BLaER1 treated with 17β-estradiol and CSF1 and Interleukin-3, amounts not matched to agents 10 nM and 100 nM (cell line): Measurements from ENCODE around the gene FKBP8.
A peak's percentile ranks its signal among the peaks of the same experiment; 100 is the strongest.

Experiments
- H3K27ac ChIP-seq, 11 experiments: shearing (Covaris generic); formaldehyde crosslinking; 2 replicates each; pipeline ENCODE4 v1.8.1; 2022
- H3K27me3 ChIP-seq, 11 experiments: shearing (Covaris generic); formaldehyde crosslinking; 2 replicates each; pipeline ENCODE4 v1.8.1; 2022
- H3K36me3 ChIP-seq, 11 experiments: shearing (Covaris generic); formaldehyde crosslinking; 2 replicates each; pipeline ENCODE4 v1.8.1; 2022
- H3K4me1 ChIP-seq, 10 experiments: shearing (Covaris generic); formaldehyde crosslinking; 2 replicates each; pipeline ENCODE4 v1.8.1; 2022
- H3K4me2 ChIP-seq, 11 experiments: shearing (Covaris generic); formaldehyde crosslinking; 2 replicates each; pipeline ENCODE4 v1.8.1; 2022
- H3K4me3 ChIP-seq, 10 experiments: shearing (Covaris generic); formaldehyde crosslinking; 2 replicates each; pipeline ENCODE4 v1.8.1; 2022
- H3K9ac ChIP-seq, 11 experiments: shearing (Covaris generic); formaldehyde crosslinking; 2 replicates each; pipeline ENCODE4 v1.8.1; 2022
- H3K9me3 ChIP-seq, 11 experiments: shearing (Covaris generic); formaldehyde crosslinking; replicated peaks in 1 of 11; 2 replicates each; pipeline ENCODE4 v1.8.1; 2022
- H4K20me1 ChIP-seq, 11 experiments: shearing (Covaris generic); formaldehyde crosslinking; 2 replicates each; pipeline ENCODE4 v1.8.1; 2022
- Cebpa-rat ChIP-seq, 11 experiments: shearing (Covaris generic); IDR thresholded peaks; 2 replicates each; pipeline ENCODE4 v1.8.1; 2022

FKBP8 gene

DNA sequence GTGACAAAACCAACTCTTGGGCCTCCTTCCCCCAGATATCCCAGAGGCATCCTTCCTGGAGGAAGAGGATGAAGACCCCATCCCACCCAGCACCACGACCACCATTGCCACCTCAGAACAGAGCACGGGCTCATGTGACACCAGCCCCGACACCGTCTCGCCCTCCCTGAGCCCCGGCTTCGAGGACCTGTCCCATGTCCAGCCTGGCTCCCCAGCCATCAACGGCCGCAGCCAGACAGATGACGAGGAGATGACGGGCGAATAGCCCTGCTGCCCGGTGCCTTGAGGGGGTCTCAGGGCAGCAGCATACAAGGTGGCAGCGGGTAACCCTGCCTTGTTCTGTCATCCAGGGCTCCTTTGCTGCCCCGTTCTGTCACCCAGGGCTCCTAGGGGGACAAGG is 25.0 kb upstream of the FKBP8 start:
- peaks cover 11 to 19% (median 16%) of the 10 kb centered on the region in 11 experiments; a peak in 21 of 22 replicates for H4K20me1 ChIP-seq
- no peak overlapping the region for H3K9ac ChIP-seq
- H3K27ac ChIP-seq = no peak overlapping the region
- peaks cover 66 to 81% (median 76%) of the 10 kb centered on the region in 11 experiments for H3K36me3 ChIP-seq
- no peaks in the 10 kb centered on the region for H3K27me3 ChIP-seq
- H3K4me2 ChIP-seq = no peak overlapping the region
- no peak for TF ChIP-seq Cebpa-rat (IDR thresholded peaks at IDR 0.05)
- H3K4me1 ChIP-seq = peaks cover 9 to 18% (median 16%) of the 10 kb centered on the region in 10 experiments
- H3K9me3 ChIP-seq = no peaks in the 10 kb centered on the region
- no peak overlapping the region for H3K4me3 ChIP-seq

DNA sequence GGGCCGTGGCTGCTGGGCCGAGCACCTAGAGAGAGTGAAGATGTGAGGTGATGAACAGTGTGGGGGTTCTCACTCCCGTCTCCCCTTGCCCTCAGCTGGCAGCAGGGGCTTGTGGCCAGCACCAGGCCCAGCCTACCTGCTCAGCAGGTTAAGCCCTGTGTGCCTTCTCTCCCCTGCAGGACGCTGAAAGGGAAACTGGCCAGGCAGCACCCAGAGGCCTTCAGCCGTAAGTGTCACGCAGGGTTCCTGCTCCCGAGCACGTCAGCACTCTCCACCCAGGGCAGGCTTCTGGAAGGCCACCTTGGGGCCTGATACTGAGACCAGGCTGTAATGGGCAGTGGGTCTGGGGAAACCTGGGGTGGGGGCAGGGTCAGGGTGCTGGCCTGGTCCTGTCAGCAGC is 23.6 kb upstream of the FKBP8 start:
- Histone ChIP-seq H3K27me3 (no peaks in the 10 kb centered on the region), H3K9me3 (no peaks in the 10 kb centered on the region), H3K36me3 (peaks cover 77 to 86% (median 82%) of the 10 kb centered on the region in 11 experiments), H3K27ac (no peak overlapping the region), H4K20me1 (peaks cover 0 to 11% (median 2%) of the 10 kb centered on the region in 11 experiments; a peak in 12 of 22 replicates), H3K4me1 (peaks cover 0 to 9% (median 6%) of the 10 kb centered on the region in 10 experiments; a peak in 14 of 20 replicates), H3K4me2 (no peak overlapping the region), H3K4me3 (no peak overlapping the region), H3K9ac (0 out of 22 replicates have a peak overlapping the region, but pooled peaks of 1 of the 11 experiments have one; percentile 2)
- no peak for TF ChIP-seq Cebpa-rat (IDR thresholded peaks at IDR 0.05)

DNA sequence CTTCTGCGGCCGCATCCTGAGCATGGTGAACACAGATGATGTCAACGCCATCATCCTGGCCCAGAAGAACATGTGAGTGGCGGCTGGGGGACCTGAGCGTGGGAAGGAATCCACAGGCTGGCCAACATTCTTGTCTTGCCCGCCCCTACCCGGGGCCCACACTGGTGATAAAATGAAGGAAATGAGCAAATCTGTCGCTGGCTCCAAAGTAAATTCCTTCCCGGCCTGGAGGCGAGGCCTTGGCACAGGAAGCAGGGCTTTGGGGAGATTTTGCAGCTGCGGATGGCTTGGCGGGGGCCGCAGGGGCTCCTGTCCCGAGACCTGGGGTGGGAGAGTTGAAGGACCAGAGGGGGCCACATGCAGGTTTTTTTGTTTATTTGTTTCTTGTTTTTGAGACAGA is 18.7 kb upstream of the FKBP8 start:
- no peaks in the 10 kb centered on the region for H3K9me3 ChIP-seq
- no peak overlapping the region for H3K27ac ChIP-seq
- H4K20me1 ChIP-seq = peaks cover 0 to 18% (median 5%) of the 10 kb centered on the region in 11 experiments; a peak in 9 of 22 replicates
- H3K9ac ChIP-seq = no peak overlapping the region
- H3K4me3 ChIP-seq = no peak overlapping the region
- no peaks in the 10 kb centered on the region for H3K27me3 ChIP-seq
- H3K4me1 ChIP-seq = peaks cover 13 to 20% (median 15%) of the 10 kb centered on the region in 10 experiments; a peak in 19 of 20 replicates
- H3K4me2 ChIP-seq = no peak overlapping the region
- TF ChIP-seq Cebpa-rat (IDR thresholded peaks at IDR 0.05) = no peak
- H3K36me3 ChIP-seq = peaks cover 57 to 72% (median 65%) of the 10 kb centered on the region in 11 experiments

DNA sequence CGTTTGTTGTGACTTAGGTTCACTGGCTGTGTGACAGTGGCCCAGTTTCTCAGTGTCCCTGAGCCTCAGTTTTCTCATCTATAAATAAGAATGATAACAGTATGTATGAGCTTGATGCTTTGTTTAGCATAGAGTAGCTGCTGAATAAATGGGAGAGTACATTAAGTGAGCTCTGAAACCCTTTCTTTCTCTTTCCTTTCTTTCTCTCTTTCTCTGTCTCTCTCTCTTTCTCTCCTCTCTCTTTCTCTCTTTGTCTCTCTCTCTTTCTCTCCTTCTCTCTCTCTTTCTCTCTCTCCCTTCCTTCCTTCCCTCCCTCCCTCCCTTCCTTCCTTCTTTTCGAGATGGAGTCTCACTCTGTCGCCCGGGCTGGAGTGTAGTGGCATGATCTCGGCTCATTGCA is 16.3 kb upstream of the FKBP8 start:
- H3K4me2 ChIP-seq = peak overlapping the region; percentile 88 to 99 (median 93); a peak in 21 of 22 replicates

DNA sequence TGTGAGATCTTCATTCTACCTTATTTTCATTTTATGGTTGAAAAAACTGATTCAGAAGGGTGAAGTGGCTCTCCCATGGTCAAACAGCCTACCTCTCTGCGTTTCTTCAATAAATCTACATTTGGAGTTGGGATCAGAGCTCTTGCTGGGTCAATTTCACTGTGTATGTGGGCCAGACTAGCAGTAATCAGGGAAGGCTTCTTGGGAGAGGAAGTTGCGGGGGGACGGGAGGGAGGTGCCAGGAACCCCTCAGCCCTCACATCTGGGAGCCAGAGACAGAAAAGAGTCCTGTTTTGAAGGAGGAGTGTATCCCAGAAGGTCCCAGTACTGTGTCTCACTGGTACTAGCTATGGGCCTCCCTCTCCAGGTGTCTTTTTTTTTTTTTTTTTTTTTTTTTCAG is 15.2 kb upstream of the FKBP8 start:
- peaks cover 0 to 18% (median 0%) of the 10 kb centered on the region in 11 experiments; a peak in 7 of 22 replicates for H4K20me1 ChIP-seq
- no peak for TF ChIP-seq Cebpa-rat (IDR thresholded peaks at IDR 0.05)
- H3K27me3 ChIP-seq = no peaks in the 10 kb centered on the region
- H3K4me1 ChIP-seq = peaks cover 13 to 24% (median 16%) of the 10 kb centered on the region in 10 experiments; a peak in 19 of 20 replicates
- peak overlapping the region; percentile 88 to 99 (median 93) for H3K4me2 ChIP-seq
- H3K9me3 ChIP-seq = no peaks in the 10 kb centered on the region
- H3K4me3 ChIP-seq = peak overlapping the region; percentile 81 to 99 (median 95)
- H3K27ac ChIP-seq = peak overlapping the region; percentile 76 to 87 (median 83)
- H3K9ac ChIP-seq = peak overlapping the region; percentile 78 to 94 (median 88)
- peaks cover 23 to 37% (median 30%) of the 10 kb centered on the region in 11 experiments for H3K36me3 ChIP-seq

More for the DNA sequence above, 16.3 kb upstream of the FKBP8 start:
- no peak for TF ChIP-seq Cebpa-rat (IDR thresholded peaks at IDR 0.05)
- peaks cover 0 to 18% (median 0%) of the 10 kb centered on the region in 11 experiments; a peak in 9 of 22 replicates for H4K20me1 ChIP-seq
- no peak overlapping the region for H3K27ac ChIP-seq
- H3K27me3 ChIP-seq = no peaks in the 10 kb centered on the region
- peaks cover 33 to 48% (median 41%) of the 10 kb centered on the region in 11 experiments for H3K36me3 ChIP-seq
- H3K4me3 ChIP-seq = peak overlapping the region in 5 of 10 experiments; percentile 7 to 99 (median 92); a peak in 1 of 20 replicates
- peaks cover 13 to 24% (median 16%) of the 10 kb centered on the region in 10 experiments; a peak in 19 of 20 replicates for H3K4me1 ChIP-seq
- peak overlapping the region in 9 of 11 experiments; percentile 3 to 94 (median 84); a peak in 11 of 22 replicates for H3K9ac ChIP-seq
- H3K9me3 ChIP-seq = no peaks in the 10 kb centered on the region

DNA sequence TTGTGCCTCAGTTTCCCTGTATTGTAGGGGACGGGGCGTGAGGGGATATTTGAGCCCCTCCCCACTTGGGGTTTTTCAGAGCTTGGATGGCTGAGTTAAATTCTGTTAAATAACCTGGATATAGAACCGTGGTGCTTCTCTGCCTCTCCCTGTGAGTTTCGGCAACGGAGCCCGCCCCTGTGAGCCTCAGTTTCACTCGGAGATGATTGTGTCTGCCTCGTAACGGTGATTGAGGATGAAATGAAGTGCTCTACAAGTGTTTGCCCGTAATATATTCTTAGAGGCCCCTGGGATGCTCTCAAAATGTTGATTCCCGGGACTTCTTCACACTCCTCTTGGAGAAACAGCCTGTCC is 14.8 kb upstream of the FKBP8 start:
- Histone ChIP-seq H3K9me3 (no peaks in the 10 kb centered on the region), H3K4me2 (peak overlapping the region; percentile 88 to 99 (median 93)), H3K4me3 (peak overlapping the region; percentile 81 to 99 (median 95)), H3K27ac (peak overlapping the region; percentile 76 to 87 (median 83)), H3K4me1 (peaks cover 13 to 24% (median 16%) of the 10 kb centered on the region in 10 experiments; a peak in 19 of 20 replicates), H3K27me3 (no peaks in the 10 kb centered on the region), H3K36me3 (peaks cover 18 to 33% (median 26%) of the 10 kb centered on the region in 11 experiments), H4K20me1 (peaks cover 0 to 18% (median 0%) of the 10 kb centered on the region in 11 experiments; a peak in 7 of 22 replicates), H3K9ac (peak overlapping the region; percentile 78 to 94 (median 88))
- no peak for TF ChIP-seq Cebpa-rat (IDR thresholded peaks at IDR 0.05)

DNA sequence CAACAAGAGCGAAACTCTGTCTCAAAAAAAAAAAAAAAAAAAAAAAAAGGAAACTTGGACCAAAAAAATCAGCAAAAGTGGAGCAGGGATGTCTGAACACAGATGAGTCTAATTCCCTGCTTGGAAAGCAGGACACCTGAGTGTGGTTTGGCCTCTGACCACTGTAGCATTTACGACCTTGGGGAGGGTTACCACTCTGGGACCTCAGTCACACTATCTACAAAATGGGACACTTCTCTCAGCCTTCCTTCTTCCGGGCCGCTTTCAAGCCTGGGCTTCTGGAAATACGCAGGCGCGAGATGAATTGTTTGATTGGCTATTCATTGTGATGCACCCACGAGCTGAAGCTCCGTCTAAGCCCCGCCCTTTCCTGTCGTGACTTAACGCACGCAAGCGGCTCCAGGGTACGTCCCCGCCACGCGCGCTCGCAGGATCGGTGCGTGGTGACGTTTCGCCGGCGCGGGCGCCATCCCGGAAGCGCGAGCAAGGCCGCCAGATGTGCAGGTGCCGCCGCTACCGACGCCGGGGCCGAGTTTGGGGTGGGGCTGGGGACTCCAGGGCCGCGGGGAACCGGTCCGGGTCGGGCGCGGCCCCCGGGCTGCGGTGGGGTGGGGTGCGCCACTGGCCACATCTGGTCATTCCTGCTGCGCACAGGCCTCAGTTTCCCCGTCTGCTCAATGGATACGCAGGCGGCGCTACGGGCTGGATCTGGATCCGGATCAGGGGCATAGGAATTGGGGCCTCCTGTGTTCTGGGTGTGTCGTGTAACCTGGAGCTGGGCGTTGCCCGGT is 14.2 kb upstream of the FKBP8 start, which contains the start of gene KXD1:
Gene KXD1 (plus strand): TSS at position 460 of the 791 bp plus-strand sequence. CDS start 4,187 bp downstream, outside the sequence.
- H3K27ac ChIP-seq = peak within 1 kb of the TSS; percentile 76 to 87 (median 83)
- peak within 1 kb of the TSS; percentile 78 to 94 (median 88) for H3K9ac ChIP-seq
- H3K27me3 ChIP-seq = no peaks in the 10 kb centered on the region
- H3K9me3 ChIP-seq = no peaks in the 10 kb centered on the region
- peak within 1 kb of the TSS; percentile 88 to 99 (median 93) for H3K4me2 ChIP-seq
- peaks cover 13 to 24% (median 16%) of the 10 kb centered on the region in 10 experiments; a peak in 19 of 20 replicates for H3K4me1 ChIP-seq
- TF ChIP-seq Cebpa-rat (IDR thresholded peaks at IDR 0.05) = no peak
- peaks cover 0 to 18% (median 0%) of the 10 kb centered on the region in 11 experiments; a peak in 7 of 22 replicates for H4K20me1 ChIP-seq
- H3K4me3 ChIP-seq = peak within 1 kb of the TSS; percentile 81 to 99 (median 95)
- peaks cover 13 to 27% (median 20%) of the 10 kb centered on the region in 11 experiments for H3K36me3 ChIP-seq

DNA sequence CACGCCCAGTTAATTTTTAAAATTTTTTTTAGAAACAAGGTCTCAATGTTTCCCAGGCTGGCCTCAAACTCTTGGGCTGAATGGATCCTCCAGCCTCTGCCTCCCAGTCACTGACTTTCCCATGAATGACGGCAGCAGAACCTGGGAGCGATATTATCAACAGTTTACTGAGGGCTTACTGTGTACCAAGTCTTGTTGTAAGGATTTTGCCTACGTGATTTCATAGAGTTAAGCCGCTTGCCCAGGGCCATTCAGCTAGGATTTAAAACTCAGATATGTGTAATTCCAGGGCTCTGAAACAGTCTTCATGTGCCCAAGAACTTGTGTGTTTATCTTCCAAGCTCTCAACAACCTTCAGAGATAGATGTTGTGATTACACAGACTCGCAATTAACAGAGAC is 8.3 kb upstream of the FKBP8 start:
- Histone ChIP-seq H3K9me3 (no peaks in the 10 kb centered on the region), H4K20me1 (no peaks in the 10 kb centered on the region), H3K27me3 (no peaks in the 10 kb centered on the region), H3K27ac (0 out of 22 replicates have a peak overlapping the region, but pooled peaks of 1 of the 11 experiments have one; percentile 12), H3K4me1 (peaks cover 0 to 18% (median 6%) of the 10 kb centered on the region in 10 experiments; a peak in 10 of 20 replicates), H3K36me3 (no peaks in the 10 kb centered on the region), H3K9ac (peak overlapping the region in 2 of 11 experiments; percentile 14 to 16; a peak in 2 of 22 replicates), H3K4me2 (peak overlapping the region in 4 of 11 experiments; percentile 8 to 38 (median 19); a peak in 3 of 22 replicates), H3K4me3 (no peak overlapping the region)
- no peak for TF ChIP-seq Cebpa-rat (IDR thresholded peaks at IDR 0.05)
